HG02973 (cell line): ENCODE measurements around the gene ABHD4.
"Not testable (repeated sequence)": the region's sequence is repeated elsewhere in the genome, so short reads cannot be mapped to it uniquely, and the experiment has no call there.

Experiments used
- ATAC-seq: cut with Tn5 transposase; IDR thresholded peaks from one replicate; pipeline ENCODE4 v1.9.1; 2021; ENCODE audit warnings: moderate library complexity; ENCODE audit not compliant: unreplicated experiment

The ABHD4 gene

DNA sequence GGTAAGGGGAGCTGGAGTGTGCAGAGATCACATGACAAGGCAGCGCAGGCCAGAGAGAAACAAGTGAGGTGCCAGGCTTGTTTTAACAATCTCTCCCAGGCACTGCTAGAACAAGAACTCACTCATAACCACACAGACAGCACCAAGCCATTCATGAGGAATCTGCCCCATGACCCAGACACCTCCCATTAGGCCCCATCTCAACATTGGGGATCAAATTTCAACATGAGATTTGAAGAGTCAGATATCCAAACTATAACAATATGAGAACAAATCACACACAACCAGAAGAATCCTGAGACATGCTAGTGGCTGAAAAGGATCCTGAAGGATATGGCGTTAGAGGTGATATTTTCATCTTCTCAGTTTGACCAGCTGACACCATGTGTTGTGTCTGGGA is 24.2 kb downstream of the ABHD4 start:
- no peak for ATAC-seq

DNA sequence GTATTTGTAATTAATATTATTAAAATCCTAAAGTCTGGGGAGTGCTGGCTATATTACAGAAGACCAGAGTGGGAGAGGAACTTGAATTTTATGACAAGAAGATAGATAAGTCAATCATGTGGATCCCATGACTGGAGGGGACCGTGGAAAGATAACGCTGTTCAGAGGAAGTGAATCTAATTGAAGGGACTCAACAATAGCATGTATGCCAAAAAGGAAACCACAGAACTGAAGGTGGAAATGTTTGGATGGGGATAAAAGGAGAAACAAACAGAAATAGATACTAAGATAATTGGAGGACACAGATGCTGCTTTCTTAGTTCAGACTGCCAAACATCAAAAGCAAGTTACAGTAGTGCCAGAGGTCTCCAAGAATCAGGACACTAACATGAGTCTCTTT is 24.9 kb downstream of the ABHD4 start:
- ATAC-seq = no peak

GRCh38 chr14:22626590-22626989 is 28.5 kb downstream of the ABHD4 start:
- no peak for ATAC-seq

- ATAC-seq = no peak
Measured at GRCh38 chr14:22627506-22628263, 29.6 kb downstream of the ABHD4 start.

DNA sequence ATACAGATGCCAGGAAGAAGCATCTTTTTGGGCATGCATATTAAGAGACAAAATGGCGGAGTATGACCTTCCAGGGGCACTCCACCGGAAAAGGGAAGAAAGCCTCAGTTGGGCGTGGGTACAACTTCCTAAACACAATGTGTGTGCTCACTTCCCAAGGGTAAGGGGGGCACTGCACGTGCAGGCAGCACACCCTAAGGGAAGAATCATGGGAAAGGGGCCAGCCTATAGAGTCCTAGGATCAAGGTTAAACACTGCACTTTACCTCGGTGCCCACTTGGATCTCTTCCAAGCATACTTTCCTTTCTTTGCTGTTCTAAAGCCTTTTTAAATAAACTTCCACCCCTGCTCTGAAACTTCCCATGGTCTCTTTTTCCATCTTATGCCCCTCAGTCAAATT is 31.3 kb downstream of the ABHD4 start:
- no peak for ATAC-seq

- no peak for ATAC-seq
Measured at GRCh38 chr14:22630066-22630465, 32.0 kb downstream of the ABHD4 start.

GRCh38 chr14:22630486-22630885 is 32.4 kb downstream of the ABHD4 start:
- no peak for ATAC-seq

DNA sequence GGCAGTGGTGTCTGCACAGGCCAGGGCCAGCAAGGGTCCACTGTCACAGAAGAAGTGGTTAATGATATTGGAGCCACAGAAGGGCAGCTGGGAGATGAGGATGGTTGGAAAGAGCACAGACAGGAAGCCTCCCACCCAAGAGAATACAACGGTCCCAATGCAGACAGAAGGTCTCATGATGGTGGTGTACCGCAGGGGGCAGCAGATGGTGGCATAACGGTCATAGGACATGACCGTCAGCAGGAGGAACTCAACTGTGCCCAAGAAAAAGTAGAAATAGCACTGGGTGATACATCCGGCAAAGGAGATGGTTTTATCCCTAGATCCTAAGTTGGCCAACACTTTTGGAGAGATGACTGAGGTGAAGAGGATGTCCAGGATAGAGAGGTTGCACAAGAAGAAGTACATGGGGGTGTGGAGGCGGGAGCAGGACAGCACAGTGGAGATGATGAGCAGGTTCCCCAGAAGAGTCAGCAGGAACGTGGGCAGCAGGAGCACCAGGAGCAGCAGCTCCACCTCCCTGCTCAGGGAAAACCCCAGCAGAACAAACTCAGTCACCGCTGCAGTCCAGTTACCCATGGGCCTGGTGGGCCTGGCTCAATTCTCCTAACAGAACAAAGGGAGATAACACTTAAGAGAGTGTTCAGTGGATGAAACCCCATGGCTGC is 36.3 kb downstream of the ABHD4 start:
- no peak for ATAC-seq

DNA sequence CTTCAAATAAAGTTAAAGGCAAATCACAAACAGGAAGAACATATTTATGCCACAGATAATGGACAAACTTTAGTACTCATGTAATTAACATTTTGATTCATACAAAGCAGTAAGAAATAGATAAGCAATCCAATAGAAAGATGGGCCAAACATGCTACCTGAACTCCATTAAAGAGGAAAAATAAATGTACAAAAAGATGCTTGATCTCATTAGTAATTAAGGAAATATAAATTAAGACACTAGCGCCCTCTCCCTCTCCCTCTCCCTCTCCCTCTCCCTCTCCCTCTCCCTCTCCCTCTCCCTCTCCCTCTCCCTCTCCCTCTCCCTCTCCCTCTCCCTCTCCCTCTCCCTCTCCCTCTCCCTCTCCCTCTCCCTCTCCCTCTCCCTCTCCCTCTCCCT is 37.9 kb downstream of the ABHD4 start:
- not testable (repeated sequence) for ATAC-seq

DNA sequence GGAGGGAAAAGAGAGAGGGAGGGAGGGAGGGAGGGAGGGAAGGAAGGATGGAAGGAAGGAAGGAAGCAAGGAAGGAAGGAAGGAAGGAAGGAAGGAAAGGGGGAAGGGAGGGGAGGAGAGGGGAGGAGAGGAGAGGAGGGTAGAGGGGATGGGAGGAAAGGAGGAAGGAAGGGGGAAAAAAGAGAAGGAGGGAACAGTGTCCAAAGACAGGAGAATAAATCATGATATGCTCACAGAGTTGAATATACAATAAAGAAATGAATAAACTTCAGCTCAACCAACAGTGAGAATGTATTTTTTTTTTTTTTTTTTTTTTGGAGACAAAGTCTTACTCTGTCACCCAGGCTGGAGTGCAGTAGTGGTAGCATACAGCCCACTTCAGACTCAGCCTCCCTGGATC is 42.1 kb downstream of the ABHD4 start:
- ATAC-seq = no peak

DNA sequence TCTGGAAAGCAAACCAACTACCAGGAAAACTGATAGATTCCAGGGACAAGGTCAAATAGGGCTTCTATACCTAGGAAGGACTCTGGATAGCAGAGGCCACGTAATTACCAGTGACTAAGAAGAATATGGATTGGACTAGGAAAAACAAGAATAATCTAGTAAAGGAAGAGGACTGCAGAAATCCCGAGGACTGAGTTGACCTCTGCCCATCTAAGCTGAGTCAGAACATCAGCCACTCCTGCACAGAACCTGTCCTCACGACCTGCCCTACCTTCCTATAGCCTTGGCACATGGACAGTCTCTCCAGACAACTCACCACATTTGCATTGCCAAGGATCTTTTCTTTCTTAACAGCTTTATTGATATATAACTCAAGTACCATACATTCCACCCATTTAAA is 43.7 kb downstream of the ABHD4 start:
- ATAC-seq = no peak

DNA sequence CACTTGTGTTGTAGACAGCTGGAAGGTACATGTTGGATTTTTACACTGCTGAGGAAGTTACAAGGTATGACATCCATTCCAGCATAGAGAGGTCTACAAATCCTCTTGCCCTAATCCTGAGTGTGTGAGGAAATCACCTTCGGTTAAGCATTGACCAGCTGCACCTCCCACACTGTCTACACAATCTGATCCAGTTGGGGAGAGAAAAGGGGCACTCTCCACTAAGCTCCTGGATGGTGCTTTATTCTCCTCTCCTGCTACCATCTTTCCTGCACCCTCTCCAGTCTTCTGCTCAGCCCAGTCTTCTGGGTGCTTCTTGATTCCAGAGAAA is 46.2 kb downstream of the ABHD4 start, which contains the start of gene OR6J1:
TSS of gene OR6J1 (minus strand) at position 48 of the 331 bp plus-strand sequence. CDS start 9,541 bp downstream, outside the sequence.
- no peak for ATAC-seq

DNA sequence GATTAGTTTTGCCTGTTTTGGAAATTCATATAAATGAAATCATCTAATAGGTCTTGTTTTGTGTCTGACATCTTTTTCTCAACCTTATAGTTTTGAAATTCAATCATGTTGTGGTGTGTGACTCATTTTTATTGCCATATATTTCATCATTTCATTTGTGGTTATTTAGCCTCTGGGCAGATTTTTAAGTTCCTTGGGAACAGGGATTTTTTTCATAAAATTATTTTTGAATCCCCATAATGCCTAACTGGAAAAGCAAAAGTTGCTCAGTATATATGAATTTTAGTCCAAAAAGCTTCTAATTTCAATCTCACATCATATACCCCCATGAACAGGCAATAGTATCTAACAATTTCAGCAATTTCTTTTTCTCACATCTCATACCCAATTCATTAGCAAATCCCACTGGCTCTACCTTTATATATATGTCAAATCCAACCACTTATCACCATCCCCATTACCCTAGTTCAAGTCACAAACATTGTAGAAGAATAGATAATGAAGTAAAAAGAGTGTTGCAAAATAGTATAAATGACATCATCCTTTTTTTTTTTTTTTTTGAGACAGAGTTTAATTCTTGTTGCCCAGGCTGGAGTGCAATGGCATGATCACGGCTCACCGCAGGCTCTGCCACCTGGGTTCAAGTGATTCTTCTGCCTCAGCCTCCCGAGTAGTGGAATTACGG is 48.6 kb downstream of the ABHD4 start:
- ATAC-seq = no peak

DNA sequence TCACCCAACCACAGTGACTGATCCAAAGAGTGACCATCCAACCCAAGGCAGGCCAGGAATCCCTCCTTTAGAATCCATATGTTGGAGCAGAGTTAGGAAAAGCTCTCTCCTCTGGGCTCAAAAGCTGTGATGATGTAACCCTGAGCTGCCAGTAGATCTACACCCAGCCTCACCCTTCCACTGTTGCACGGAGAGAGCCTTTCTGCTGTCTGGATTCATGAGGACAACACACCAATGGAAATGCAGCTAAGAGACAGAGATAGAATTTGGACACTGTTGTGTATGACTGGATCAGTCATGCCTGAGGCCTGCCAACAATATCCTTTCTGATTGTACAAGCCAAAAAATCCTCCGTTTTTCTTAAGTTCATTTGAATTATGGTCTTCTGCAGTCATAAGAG is 50.4 kb downstream of the ABHD4 start:
- no peak for ATAC-seq

DNA sequence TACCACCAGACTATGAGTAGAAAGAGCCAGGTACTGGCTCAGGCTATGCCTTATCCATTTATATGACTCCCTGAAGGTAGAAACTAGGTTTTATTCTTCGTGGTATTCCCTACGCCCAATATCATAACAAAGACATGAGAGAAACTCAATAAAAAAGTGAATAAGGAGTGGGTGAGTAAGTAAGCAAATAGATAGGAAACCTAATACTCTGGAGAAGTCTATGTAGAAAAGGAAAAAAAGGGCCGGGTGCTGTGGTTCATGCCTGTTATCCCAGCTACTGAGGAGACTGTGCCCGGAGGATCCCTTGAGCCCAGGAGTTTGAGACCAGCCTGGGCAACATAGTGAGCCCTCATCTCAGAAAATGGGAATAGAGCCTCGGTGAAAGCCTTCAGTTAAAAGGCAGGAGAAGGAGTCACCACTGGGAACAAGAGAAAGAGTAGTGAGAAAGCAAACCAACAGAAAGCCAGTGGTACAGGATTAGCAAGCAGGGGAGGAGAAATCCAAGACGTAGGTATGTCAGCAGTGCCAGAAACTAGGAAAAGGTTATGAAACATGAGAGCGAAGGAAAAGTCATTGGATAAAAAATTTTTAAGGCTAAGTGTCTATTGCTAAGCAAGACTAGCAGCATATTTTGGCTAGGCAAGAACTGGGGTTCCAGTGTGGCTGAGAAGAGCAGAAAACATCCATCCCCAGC is 52.1 kb downstream of the ABHD4 start:
- ATAC-seq = no peak

- ATAC-seq = no peak
Measured at GRCh38 chr14:22650960-22651521, 52.9 kb downstream of the ABHD4 start.

GRCh38 chr14:22651586-22651985 is 53.5 kb downstream of the ABHD4 start:
- ATAC-seq = no peak

DNA sequence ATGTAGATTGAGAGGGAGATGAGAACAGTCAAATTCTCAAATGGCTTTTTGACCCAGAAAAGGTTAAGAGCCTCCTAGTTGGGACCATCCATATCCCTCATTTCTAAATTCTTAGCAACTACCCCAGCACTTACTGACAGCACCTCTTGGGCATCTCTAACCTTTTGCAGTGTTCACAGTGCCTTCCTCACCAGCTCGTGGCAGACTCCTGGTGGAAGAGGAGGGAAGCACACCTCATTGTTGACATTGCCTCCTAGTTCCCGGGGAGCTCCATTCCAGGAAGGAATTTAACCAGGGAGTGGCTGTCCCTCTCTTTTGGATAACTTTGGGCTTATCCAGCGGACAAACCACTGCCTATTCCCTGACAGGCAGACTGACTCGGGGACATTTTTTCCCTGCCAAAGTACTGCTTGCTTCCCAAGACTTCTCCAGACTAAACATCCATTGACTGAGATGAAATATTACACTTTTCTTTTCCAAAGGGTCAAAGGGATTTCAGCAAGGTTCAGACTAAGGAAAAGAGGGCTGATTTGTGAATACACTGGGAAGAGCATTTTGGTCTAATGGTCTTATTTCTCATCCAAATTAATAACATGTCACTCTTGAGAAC is 55.0 kb downstream of the ABHD4 start:
- no peak for ATAC-seq

DNA sequence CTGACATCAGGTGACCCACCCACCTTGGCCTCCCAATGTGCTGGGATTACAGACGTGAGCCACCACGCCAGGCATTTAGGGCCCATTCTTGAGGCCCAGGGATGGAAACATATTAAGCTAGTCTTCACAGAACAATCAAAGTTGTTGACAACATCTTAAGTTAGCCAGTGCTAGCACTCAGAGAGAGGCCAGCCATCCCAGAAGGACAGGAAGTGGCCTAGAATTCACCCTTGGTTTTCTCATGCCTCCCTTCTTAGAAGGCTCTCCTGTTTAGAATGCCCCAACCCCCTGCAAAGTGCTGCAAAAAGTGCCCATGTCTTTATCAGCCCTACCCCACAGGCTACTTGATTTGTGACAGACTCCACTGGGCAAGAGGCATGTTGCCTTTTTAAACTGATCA is 58.1 kb downstream of the ABHD4 start:
- ATAC-seq = no peak

GRCh38 chr14:22656945-22657731 is 59.0 kb downstream of the ABHD4 start:
- no peak for ATAC-seq
